Small intestine (tissue), 7 donors: ENCODE measurements around the gene RBM14. TPM values are rescaled to one million over a fixed set of nuclear protein-coding genes. Genes with fewer than 3 reads are reported as not detected.

Experiments
- DNase-seq, 2 donors: peaks; one replicate each; pipeline versions ENCODE4 v3.0.0 to v3.0.0-alpha.2; 2013
- FAIRE-seq: peaks from 2 replicates; lab custom pipeline; 2012; peaks lifted over from hg19 to GRCh38; lab: Jason Lieb, UNC
- H3K27ac ChIP-seq, 3 donors: one replicate each; pipeline ENCODE4 v1.5.1; 2013; ENCODE audit warnings: low read length in 2 of 3, mild to moderate bottlenecking in 2 of 3, control low read depth in 1 of 3, inconsistent platforms in 1 of 3, low read depth in 1 of 3, moderate library complexity in 1 of 3
- H3K27me3 ChIP-seq, 3 donors: one replicate each; pipeline ENCODE4 v1.6.1; 2013; ENCODE audit warnings: low read length in 3 of 3, inconsistent platforms in 1 of 3; ENCODE audit not compliant: control insufficient read depth in 3 of 3, insufficient read depth in 3 of 3
- H3K36me3 ChIP-seq, 3 donors: one replicate each; pipeline ENCODE4 v1.6.1; 2013; ENCODE audit warnings: low read length in 3 of 3, inconsistent platforms in 1 of 3, low read depth in 1 of 3, mild to moderate bottlenecking in 1 of 3, moderate library complexity in 1 of 3; ENCODE audit not compliant: control insufficient read depth in 3 of 3, insufficient read depth in 2 of 3
- H3K4me1 ChIP-seq, 3 donors: one replicate each; pipeline ENCODE4 v1.6.1; 2013; ENCODE audit warnings: low read length in 2 of 3, inconsistent platforms in 1 of 3, low read depth in 1 of 3, mild to moderate bottlenecking in 1 of 3, moderate library complexity in 1 of 3; ENCODE audit not compliant: control insufficient read depth in 3 of 3, insufficient read depth in 2 of 3
- H3K4me3 ChIP-seq, 3 donors: one replicate each; pipeline ENCODE4 v1.5.1; 2013; ENCODE audit warnings: low read length in 3 of 3, control low read depth in 1 of 3, inconsistent platforms in 1 of 3, low read depth in 1 of 3, mild to moderate bottlenecking in 1 of 3, moderate library complexity in 1 of 3
- H3K9me3 ChIP-seq, 2 donors: one replicate each; pipeline ENCODE4 v1.6.1; 2013; ENCODE audit warnings: low read depth in 1 of 2, low read length in 1 of 2; ENCODE audit not compliant: control insufficient read depth in 2 of 2, insufficient read depth in 1 of 2
- WGBS, 3 donors: extraction: QIAGEN DNeasy Blood & Tissue Kit; methylation state at CpG; one replicate each; pipeline ENCODE4 v1.1.7; 2013; 5-methylcytosine and 5-hydroxymethylcytosine counted together
- polyA plus RNA-seq, 4 donors: library from polyadenylated mRNA; stranded (reverse) in 3 of 4; unstranded in 1 of 4; fragments of 200-250 nt in 3 of 4; fragments of 120-200 nt in 1 of 4; gene quantifications; one replicate each; pipeline versions ENCODE4 v1.2.1 to v1.2.3, GENCODE V29; 2013
- donor health status: healthy with polysubstance abuse.
- donor health status: control.
- donor health status: control.
- donor health status: Bipolar disorder and iron deficiency.
- donor health status: healthy.

Gene RBM14
- polyA plus RNA-seq, 4 donors, result 17.0 to 63.4 (median 32.6) TPM

- 6 to 17% (median 12%) methylated on average over 3 of the region's 3 CpGs for WGBS, 3 donors
- peak overlapping the region in 2 of 3 donors; percentile 8 to 79 for H3K4me3 ChIP-seq
- no peak overlapping the region for H3K27ac ChIP-seq
- H3K4me1 ChIP-seq, result peaks cover 9 to 44% (median 40%) of the 10 kb centered on the region in 3 donors
- H3K36me3 ChIP-seq, result peaks cover 32 to 37% (median 36%) of the 10 kb centered on the region in 3 donors
- DNase-seq (no peak), FAIRE-seq (no peak)
- no peaks in the 10 kb centered on the region for H3K27me3 ChIP-seq
- H3K9me3 ChIP-seq, result no peaks in the 10 kb centered on the region
Measured at GRCh38 chr11:66641834-66642233, 25.4 kb downstream of the RBM14 start.

GRCh38 chr11:66643745-66644437 lies 27.5 kb downstream of the RBM14 start:
- Histone ChIP-seq H3K27me3 (no peaks in the 10 kb centered on the region), H3K27ac (no peak overlapping the region), H3K36me3 (peaks cover 37 to 42% (median 40%) of the 10 kb centered on the region in 3 donors), H3K4me1 (peaks cover 5 to 37% (median 35%) of the 10 kb centered on the region in 3 donors), H3K4me3 (no peak overlapping the region), H3K9me3 (no peaks in the 10 kb centered on the region)
- DNase-seq (no peak), FAIRE-seq (no peak)
- 89 to 93% (median 92%) methylated on average over 24 of the region's 24 CpGs for WGBS, 3 donors

DNA sequence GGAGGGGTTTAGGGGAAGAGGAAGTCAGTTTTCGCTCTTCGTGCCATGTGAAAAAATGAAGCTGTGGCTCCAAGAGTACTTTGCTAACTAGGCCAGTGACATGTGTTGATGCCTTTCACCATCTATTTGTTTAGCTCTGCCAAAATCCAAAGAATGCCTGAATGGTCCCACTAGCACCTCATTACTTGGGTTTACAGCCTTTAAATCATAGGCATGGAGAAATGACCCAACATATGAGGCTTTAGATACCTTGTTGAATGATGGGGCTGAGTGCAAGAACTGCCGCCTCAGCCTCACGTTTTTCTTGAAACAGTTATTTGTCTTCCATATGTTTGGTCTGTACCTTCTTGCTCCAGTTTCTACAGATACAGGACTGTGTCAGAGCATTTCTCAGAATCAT lies 30.4 kb downstream of the RBM14 start:
- no peak for DNase-seq
- no peak for FAIRE-seq
- peaks cover 0 to 22% (median 19%) of the 10 kb centered on the region in 3 donors for H3K4me1 ChIP-seq
- WGBS, 3 donors, result 74 to 85% (median 82%) methylated on average over 4 of the region's 4 CpGs
- no peaks in the 10 kb centered on the region for H3K9me3 ChIP-seq
- H3K36me3 ChIP-seq, result peaks cover 28 to 55% (median 39%) of the 10 kb centered on the region in 3 donors
- H3K27me3 ChIP-seq, result no peaks in the 10 kb centered on the region
- H3K27ac ChIP-seq, result no peak overlapping the region
- H3K4me3 ChIP-seq, result no peak overlapping the region

DNA sequence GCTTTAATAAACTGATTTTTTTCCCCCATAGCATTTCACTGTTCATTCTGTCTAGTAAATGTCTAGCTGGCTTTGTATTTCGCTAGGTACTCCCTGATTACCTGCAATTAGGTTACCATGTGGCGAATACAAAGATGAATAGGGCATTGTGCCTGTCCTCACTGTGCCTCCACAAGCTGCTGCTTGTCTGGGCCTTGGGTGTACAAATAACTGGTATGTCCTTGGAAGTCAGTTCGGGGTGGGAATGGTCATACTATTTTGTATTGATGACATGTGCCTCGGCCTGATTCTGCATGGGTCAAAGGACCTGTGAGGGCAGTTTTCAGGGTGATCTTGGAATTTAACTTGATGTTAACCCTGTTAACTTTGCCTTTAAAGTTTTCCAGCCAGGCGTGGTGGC lies 33.5 kb downstream of the RBM14 start:
- Histone ChIP-seq H3K36me3 (peaks cover 11 to 64% (median 25%) of the 10 kb centered on the region in 3 donors), H3K27ac (no peak overlapping the region), H3K4me1 (peaks cover 0 to 2% (median 0%) of the 10 kb centered on the region in 3 donors), H3K4me3 (no peak overlapping the region), H3K9me3 (no peaks in the 10 kb centered on the region), H3K27me3 (no peaks in the 10 kb centered on the region)
- FAIRE-seq (no peak), DNase-seq (no peak)
- 96% methylated on average over 5 of the region's 5 CpGs for WGBS, 3 donors

DNA sequence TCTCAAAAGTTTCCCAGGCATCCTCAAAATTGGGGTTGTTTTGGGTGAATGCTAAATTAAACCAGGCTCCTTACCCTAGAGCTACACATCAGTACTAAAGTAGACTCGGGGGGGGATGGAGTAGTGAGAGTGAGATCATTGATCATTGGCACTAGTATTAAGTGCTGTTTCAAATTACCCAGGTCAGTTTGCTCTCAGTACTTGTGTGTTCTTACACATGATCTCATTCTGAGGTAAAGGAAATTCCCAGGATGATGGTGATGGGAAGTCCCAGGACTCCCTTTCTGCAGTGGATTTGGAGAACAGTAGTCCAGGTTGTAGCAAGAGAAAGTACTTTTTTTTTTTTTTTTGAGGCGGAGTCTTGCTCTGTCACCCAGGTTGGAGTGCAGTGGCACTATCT lies 34.6 kb downstream of the RBM14 start:
- Histone ChIP-seq H3K27ac (no peak overlapping the region), H3K4me1 (no peaks in the 10 kb centered on the region), H3K4me3 (no peak overlapping the region), H3K36me3 (peaks cover 4 to 68% (median 15%) of the 10 kb centered on the region in 3 donors), H3K9me3 (no peaks in the 10 kb centered on the region), H3K27me3 (no peaks in the 10 kb centered on the region)
- WGBS, 3 donors, result 83 to 94% (median 93%) methylated on average over 2 of the region's 2 CpGs
- DNase-seq (no peak), FAIRE-seq (no peak)

DNA sequence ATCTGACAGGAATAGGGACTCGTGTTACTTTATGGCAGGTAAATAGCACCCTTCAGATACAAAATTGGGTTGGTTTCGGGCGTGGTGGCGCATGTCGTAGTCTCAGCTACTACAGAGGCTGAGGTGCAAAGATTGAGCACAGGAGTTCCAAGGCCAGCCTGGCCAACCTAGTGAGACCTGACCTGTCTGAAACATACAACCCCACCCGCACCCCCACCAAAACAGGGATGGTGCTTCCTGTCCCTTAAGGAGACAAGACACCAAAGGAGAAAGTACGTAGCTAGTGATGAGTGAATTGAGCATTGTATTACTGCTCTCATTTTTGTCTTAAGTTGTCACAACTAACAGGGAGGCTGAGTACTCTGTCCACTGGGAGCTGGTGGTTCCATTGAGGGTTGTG lies 36.2 kb downstream of the RBM14 start:
- FAIRE-seq, result no peak
- 76 to 84% (median 81%) methylated on average over 7 of the region's 7 CpGs for WGBS, 3 donors
- H3K36me3 ChIP-seq, result peaks cover 3 to 79% (median 5%) of the 10 kb centered on the region in 3 donors

GRCh38 chr11:66653123-66653522 lies 36.7 kb downstream of the RBM14 start:
- no peaks in the 10 kb centered on the region for H3K27me3 ChIP-seq
- WGBS, 3 donors, result 89 to 95% (median 91%) methylated on average over 6 of the region's 6 CpGs
- DNase-seq (no peak), FAIRE-seq (no peak)
- no peak overlapping the region for H3K4me3 ChIP-seq
- H3K27ac ChIP-seq, result no peak overlapping the region
- no peaks in the 10 kb centered on the region for H3K4me1 ChIP-seq
- H3K9me3 ChIP-seq, result no peaks in the 10 kb centered on the region
- H3K36me3 ChIP-seq, result peaks cover 3 to 79% (median 5%) of the 10 kb centered on the region in 3 donors

More for the DNA sequence above, 36.2 kb downstream of the RBM14 start:
- no peaks in the 10 kb centered on the region for H3K27me3 ChIP-seq
- H3K27ac ChIP-seq, result no peak overlapping the region
- no peak for DNase-seq
- no peaks in the 10 kb centered on the region for H3K9me3 ChIP-seq
- no peak overlapping the region for H3K4me3 ChIP-seq
- no peaks in the 10 kb centered on the region for H3K4me1 ChIP-seq

- peaks cover 10 to 66% (median 11%) of the 10 kb centered on the region in 3 donors for H3K36me3 ChIP-seq
- no peaks in the 10 kb centered on the region for H3K4me1 ChIP-seq
- no peaks in the 10 kb centered on the region for H3K9me3 ChIP-seq
- WGBS, 3 donors, result 62 to 80% (median 72%) methylated on average over 2 of the region's 2 CpGs
- DNase-seq, result no peak
- no peak overlapping the region for H3K4me3 ChIP-seq
- H3K27me3 ChIP-seq, result no peaks in the 10 kb centered on the region
- FAIRE-seq, result no peak
- no peak overlapping the region for H3K27ac ChIP-seq
Measured at GRCh38 chr11:66659763-66660162, 43.3 kb downstream of the RBM14 start.
